ENCODE measurements around the gene RASA2.

- TF ChIP-seq CTCF (IDR thresholded peaks at IDR 0.05; ENCODE audit: low read length) (peak; percentile 73), EZH2 (optimal IDR thresholded peaks at IDR 0.05; ENCODE audit: low read depth, low read length) (no peak)
Measured at GRCh38 chr3:141454906-141455602, 31.8 kb upstream of the RASA2 start.
